CD4-positive, CD25-positive, alpha-beta regulatory T cell (primary cell): Measurements from ENCODE around the gene GRIN2C. TPM values are rescaled to one million over a fixed set of nuclear protein-coding genes. Genes with fewer than 3 reads are reported as not detected.
A peak's percentile ranks its signal among the peaks of the same experiment; 100 is the strongest.

Experiments
- ATAC-seq, 2 donors: fragments of 150-1000 bp; cut with Tn5 transposase; one replicate each; pipeline ENCODE4 v1.10.0; 2021; ENCODE audit warnings: low read depth in 2 of 2, moderate number of reproducible peaks in 2 of 2, moderate library complexity in 1 of 2
- DNase-seq, 3 donors: peaks; one replicate each; pipeline versions ENCODE4 v3.0.0 to v3.0.0-alpha.2; 2012 to 2022; ENCODE audit warnings: mixed read lengths in 1 of 3
- H3K27ac ChIP-seq: one replicate; pipeline ENCODE4 v1.7.0; 2013; ENCODE audit warnings: mild to moderate bottlenecking, low read length; ENCODE audit not compliant: insufficient read depth, poor library complexity, severe bottlenecking
- H3K27me3 ChIP-seq: one replicate; pipeline ENCODE4 v1.7.0; 2013; ENCODE audit warnings: low read length; ENCODE audit not compliant: control insufficient read depth, insufficient read depth
- H3K36me3 ChIP-seq: one replicate; pipeline ENCODE4 v1.7.0; 2013; ENCODE audit warnings: mild to moderate bottlenecking, low read length, moderate library complexity; ENCODE audit not compliant: control insufficient read depth, insufficient read depth
- H3K4me1 ChIP-seq: 2 replicates; pipeline ENCODE4 v1.7.0; 2013; ENCODE audit warnings: mild to moderate bottlenecking, low read length; ENCODE audit not compliant: insufficient read depth, control insufficient read depth, poor library complexity, severe bottlenecking
- H3K4me3 ChIP-seq: one replicate; pipeline ENCODE4 v1.7.0; 2013; ENCODE audit warnings: low read depth, mild to moderate bottlenecking, low read length, moderate library complexity
- H3K9me3 ChIP-seq, 2 experiments: 1 replicate in 1 of 2; 2 replicates in 1 of 2; pipeline ENCODE4 v1.7.0; 2013; ENCODE audit warnings: low read length in 2 of 2, mild to moderate bottlenecking in 1 of 2, moderate library complexity in 1 of 2; ENCODE audit not compliant: control insufficient read depth in 2 of 2
- H3K27ac Mint-ChIP-seq, 3 donors: one replicate each; pipeline ENCODE4 v1.8.0; 2020 to 2022; ENCODE audit warnings: mild to moderate bottlenecking in 3 of 3, mixed read lengths in 3 of 3, moderate library complexity in 2 of 3
- H3K27me3 Mint-ChIP-seq: one replicate; pipeline ENCODE4 v1.8.0; 2022; ENCODE audit warnings: mild to moderate bottlenecking, mixed read lengths
- H3K36me3 Mint-ChIP-seq: one replicate; pipeline ENCODE4 v1.8.0; 2020; ENCODE audit warnings: mixed read lengths
- H3K4me1 Mint-ChIP-seq, 4 donors: one replicate each; pipeline ENCODE4 v1.8.0; 2020 to 2022; ENCODE audit warnings: mixed read lengths in 4 of 4, mild to moderate bottlenecking in 1 of 4
- H3K4me3 Mint-ChIP-seq, 4 donors: one replicate each; pipeline ENCODE4 v1.8.0; 2020 to 2022; ENCODE audit warnings: mild to moderate bottlenecking in 4 of 4, mixed read lengths in 4 of 4, moderate library complexity in 3 of 4
- H3K9me3 Mint-ChIP-seq, 7 donors: one replicate each; pipeline ENCODE4 v1.8.0; 2020 to 2022; ENCODE audit warnings: mixed read lengths in 7 of 7, mild to moderate bottlenecking in 3 of 7, moderate library complexity in 2 of 7
- polyA plus RNA-seq, 4 donors: library from polyadenylated mRNA; unstranded; fragments of 300-500 nt; fragmentation: Illumina TruSeq; gene quantifications; one replicate each; pipeline ENCODE4 v1.2.3, GENCODE V29; 2021
- total RNA-seq: library from RNA; stranded (reverse); gene quantifications from one replicate; pipeline ENCODE4 v1.2.3, GENCODE V29; 2022

The GRIN2C gene
- total and polyA plus RNA-seq, 5 donors from 2014 or later = not detected

DNA sequence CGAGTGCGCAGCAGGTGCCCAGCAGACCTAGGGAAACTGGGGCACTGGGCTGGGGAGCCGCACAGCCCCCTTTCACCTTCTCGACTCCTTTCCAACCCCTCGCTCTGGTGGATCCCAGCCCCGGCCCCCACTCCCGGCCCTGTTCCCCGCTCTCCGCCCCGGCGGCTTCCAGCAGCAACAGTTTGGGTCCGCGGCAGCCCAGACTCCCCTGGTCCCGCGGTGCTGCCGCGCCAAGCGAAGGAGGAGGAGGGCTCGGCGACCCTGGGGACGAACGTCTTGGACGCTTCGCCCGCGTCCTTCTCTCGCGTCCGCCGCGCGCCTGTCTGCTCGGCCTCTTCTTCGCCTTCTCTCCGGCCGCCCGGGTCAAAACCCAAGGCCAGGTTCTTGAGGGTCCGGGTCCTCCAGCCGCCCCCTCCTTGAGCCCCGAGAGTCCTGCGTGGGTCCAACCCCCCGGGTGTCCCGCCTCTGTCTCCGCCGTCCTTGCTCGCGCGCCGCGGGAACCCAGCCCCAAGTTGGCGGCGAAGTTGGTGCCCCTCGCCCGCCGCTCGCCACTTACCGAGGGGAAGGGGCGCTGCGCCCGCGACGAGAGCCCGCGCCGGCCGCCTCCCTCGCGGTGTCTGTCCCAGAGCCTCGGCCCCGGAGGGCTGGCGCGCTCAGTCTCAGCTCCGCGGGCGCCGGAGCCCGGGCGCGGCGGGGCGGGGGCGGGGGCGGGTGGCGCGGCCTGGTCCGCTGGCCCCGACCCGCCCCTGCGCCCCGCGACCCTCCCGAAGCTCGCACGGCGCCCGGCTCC, 1.4 kb upstream of the GRIN2C start:
- H3K4me3 Mint-ChIP-seq = peak overlapping the region in 2 of 4 donors; percentile 48 to 54
- H3K27me3 ChIP-seq = peaks cover 12% of the 10 kb centered on the region
- no peak overlapping the region for H3K27ac ChIP-seq
- H3K4me1 ChIP-seq = peaks cover 29% of the 10 kb centered on the region
- H3K27me3 Mint-ChIP-seq = peaks cover 45% of the 10 kb centered on the region
- DNase-seq = no peak
- no peaks in the 10 kb centered on the region for H3K36me3 ChIP-seq
- peaks cover 0 to 1% (median 0%) of the 10 kb centered on the region in 7 donors for H3K9me3 Mint-ChIP-seq
- ATAC-seq = no peak
- no peaks in the 10 kb centered on the region for H3K9me3 ChIP-seq
- no peak overlapping the region for H3K27ac Mint-ChIP-seq
- peaks cover 0 to 24% (median 9%) of the 10 kb centered on the region in 4 donors for H3K4me1 Mint-ChIP-seq
- no peak overlapping the region for H3K4me3 ChIP-seq
- peaks cover 5% of the 10 kb centered on the region for H3K36me3 Mint-ChIP-seq

GRCh38 chr17:74860229-74860871, 665 bp upstream of the GRIN2C start:
- peaks cover 29% of the 10 kb centered on the region for H3K4me1 ChIP-seq
- no peak overlapping the region for H3K4me3 ChIP-seq
- peak overlapping the region in 2 of 4 donors; percentile 62 to 63 for H3K4me3 Mint-ChIP-seq
- peaks cover 52% of the 10 kb centered on the region for H3K27me3 Mint-ChIP-seq
- H3K27me3 ChIP-seq = peaks cover 12% of the 10 kb centered on the region
- H3K27ac ChIP-seq = no peak overlapping the region
- ATAC-seq = no peak
- peaks cover 5% of the 10 kb centered on the region for H3K36me3 Mint-ChIP-seq
- H3K27ac Mint-ChIP-seq = no peak overlapping the region
- H3K9me3 Mint-ChIP-seq = peaks cover 0 to 1% (median 0%) of the 10 kb centered on the region in 7 donors
- H3K9me3 ChIP-seq = no peaks in the 10 kb centered on the region
- peaks cover 0 to 24% (median 9%) of the 10 kb centered on the region in 4 donors for H3K4me1 Mint-ChIP-seq
- DNase-seq = peak in 1 of 3 donors; percentile 18
- no peaks in the 10 kb centered on the region for H3K36me3 ChIP-seq

- DNase-seq (no peak), ATAC-seq (no peak)
- no peaks in the 10 kb centered on the region for H3K36me3 ChIP-seq
- H3K27ac Mint-ChIP-seq = no peak overlapping the region
- peaks cover 0 to 19% (median 2%) of the 10 kb centered on the region in 4 donors for H3K4me1 Mint-ChIP-seq
- peaks cover 13% of the 10 kb centered on the region for H3K27me3 ChIP-seq
- H3K36me3 Mint-ChIP-seq = no peaks in the 10 kb centered on the region
- H3K4me1 ChIP-seq = peaks cover 29% of the 10 kb centered on the region
- no peak overlapping the region for H3K4me3 ChIP-seq
- peaks cover 0 to 1% (median 0%) of the 10 kb centered on the region in 7 donors for H3K9me3 Mint-ChIP-seq
- peaks cover 61% of the 10 kb centered on the region for H3K27me3 Mint-ChIP-seq
- H3K27ac ChIP-seq = no peak overlapping the region
- H3K9me3 ChIP-seq = no peaks in the 10 kb centered on the region
- H3K4me3 Mint-ChIP-seq = peak overlapping the region in 3 of 4 donors; percentile 23 to 69 (median 63)
Observed at GRCh38 chr17:74858672-74859458, 820 bp downstream of the GRIN2C start.

GRCh38 chr17:74857191-74857590, 2.5 kb downstream of the GRIN2C start:
- Mint-ChIP-seq H3K4me1 (peaks cover 0 to 24% (median 4%) of the 10 kb centered on the region in 4 donors), H3K27me3 (peaks cover 67% of the 10 kb centered on the region), H3K4me3 (no peak overlapping the region), H3K36me3 (no peaks in the 10 kb centered on the region), H3K27ac (no peak overlapping the region), H3K9me3 (peaks cover 0 to 3% (median 0%) of the 10 kb centered on the region in 7 donors)
- Histone ChIP-seq H3K4me1 (peaks cover 36% of the 10 kb centered on the region), H3K9me3 (no peaks in the 10 kb centered on the region), H3K27me3 (peaks cover 15% of the 10 kb centered on the region), H3K36me3 (no peaks in the 10 kb centered on the region), H3K27ac (no peak overlapping the region), H3K4me3 (no peak overlapping the region)
- no peak for ATAC-seq
- DNase-seq = no peak

DNA sequence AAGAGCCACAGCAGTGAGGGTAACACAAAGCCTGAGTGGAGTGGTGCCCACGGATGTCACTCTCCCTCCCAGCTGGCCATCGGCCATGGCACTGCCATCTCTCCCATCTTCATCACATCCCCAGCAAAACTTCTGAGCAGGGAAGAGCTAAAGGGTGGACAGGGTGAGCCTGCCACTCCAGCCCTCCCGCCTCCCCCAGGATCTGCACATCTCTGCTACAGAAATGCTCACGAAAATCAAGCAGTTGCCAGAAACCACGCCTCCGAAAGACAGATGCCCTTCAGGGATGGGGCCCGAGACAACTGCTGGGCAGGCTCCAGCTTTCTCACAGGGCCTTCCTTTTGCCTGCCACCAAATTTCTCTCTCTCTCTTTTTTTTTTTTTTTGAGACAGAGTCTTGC, 3.6 kb downstream of the GRIN2C start:
- ATAC-seq = no peak
- H3K4me1 Mint-ChIP-seq = peaks cover 0 to 21% (median 3%) of the 10 kb centered on the region in 4 donors
- peaks cover 15% of the 10 kb centered on the region for H3K27me3 ChIP-seq
- H3K36me3 Mint-ChIP-seq = no peaks in the 10 kb centered on the region
- H3K4me1 ChIP-seq = peaks cover 31% of the 10 kb centered on the region
- no peak for DNase-seq
- H3K9me3 Mint-ChIP-seq = peaks cover 0 to 4% (median 0%) of the 10 kb centered on the region in 7 donors
- H3K4me3 ChIP-seq = no peak overlapping the region
- peaks cover 73% of the 10 kb centered on the region for H3K27me3 Mint-ChIP-seq
- H3K27ac Mint-ChIP-seq = no peak overlapping the region
- no peaks in the 10 kb centered on the region for H3K9me3 ChIP-seq
- no peaks in the 10 kb centered on the region for H3K36me3 ChIP-seq
- H3K4me3 Mint-ChIP-seq = no peak overlapping the region
- no peak overlapping the region for H3K27ac ChIP-seq

GRCh38 chr17:74855323-74855722, 4.4 kb downstream of the GRIN2C start:
- H3K4me3 Mint-ChIP-seq = peak overlapping the region in 1 of 4 donors; percentile 19
- Histone ChIP-seq H3K27ac (no peak overlapping the region), H3K4me3 (no peak overlapping the region), H3K4me1 (peaks cover 23% of the 10 kb centered on the region), H3K36me3 (no peaks in the 10 kb centered on the region), H3K9me3 (no peaks in the 10 kb centered on the region), H3K27me3 (peaks cover 15% of the 10 kb centered on the region)
- DNase-seq = no peak
- peaks cover 77% of the 10 kb centered on the region for H3K27me3 Mint-ChIP-seq
- H3K9me3 Mint-ChIP-seq = peaks cover 0 to 3% (median 0%) of the 10 kb centered on the region in 7 donors
- no peaks in the 10 kb centered on the region for H3K36me3 Mint-ChIP-seq
- no peak for ATAC-seq
- peaks cover 0 to 21% (median 3%) of the 10 kb centered on the region in 4 donors for H3K4me1 Mint-ChIP-seq
- H3K27ac Mint-ChIP-seq = no peak overlapping the region

DNA sequence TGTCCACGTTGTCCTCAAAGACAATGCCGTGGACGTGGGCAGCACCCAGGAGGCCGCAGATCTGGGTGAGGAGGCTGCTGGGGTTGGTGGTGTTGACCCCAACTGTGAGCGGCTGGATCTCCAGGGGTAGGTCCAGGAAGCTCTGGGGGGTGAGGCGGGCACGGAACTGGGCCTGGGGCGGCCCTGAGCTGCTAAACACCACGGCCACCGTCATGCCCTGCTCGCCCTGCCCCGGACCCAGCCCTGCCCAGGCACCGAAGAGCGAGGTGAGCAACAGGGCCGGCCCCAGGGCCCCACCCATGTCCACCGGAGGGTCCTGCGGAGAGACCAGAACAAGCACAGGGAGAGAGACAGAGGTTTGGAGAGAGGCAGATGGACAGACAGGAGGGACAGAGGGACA, 4.9 kb downstream of the GRIN2C start:
- H3K4me3 ChIP-seq = no peak overlapping the region
- H3K4me1 ChIP-seq = peaks cover 18% of the 10 kb centered on the region
- ATAC-seq = no peak
- no peak overlapping the region for H3K27ac ChIP-seq
- no peak for DNase-seq
- Mint-ChIP-seq H3K27ac (no peak overlapping the region), H3K4me3 (no peak overlapping the region), H3K9me3 (peaks cover 0 to 3% (median 0%) of the 10 kb centered on the region in 7 donors), H3K4me1 (peaks cover 0 to 19% (median 3%) of the 10 kb centered on the region in 4 donors), H3K27me3 (peaks cover 72% of the 10 kb centered on the region), H3K36me3 (no peaks in the 10 kb centered on the region)
- H3K27me3 ChIP-seq = peaks cover 15% of the 10 kb centered on the region
- no peaks in the 10 kb centered on the region for H3K36me3 ChIP-seq
- no peaks in the 10 kb centered on the region for H3K9me3 ChIP-seq
